ENCODE results near the gene NDST4. TPM values are rescaled to one million over a fixed set of nuclear protein-coding genes. Genes with fewer than 3 reads are reported as not detected.

NDST4 gene
- polyA plus RNA-seq, 1 donor (not counting 4 experiments of a cell fraction or from before 2014, with no cell fraction given): not detected

GRCh38 chr4:115082633-115083032 is 30.8 kb downstream of the NDST4 start:
- H2AFZ ChIP-seq (ENCODE audit: control insufficient read depth, low read length): no peak overlapping the region
- no peak overlapping the region for H3K4me3 ChIP-seq (ENCODE audit: control insufficient read depth in 2 of 3, extremely low read depth in 1 of 3, insufficient read depth in 2 of 3, low read depth in 1 of 3, low read length in 3 of 3)
- DNase-seq (ENCODE audit: low read depth, low spot score) (no peak), FAIRE-seq (no peak)
- no peak for TF ChIP-seq EZH2 (IDR thresholded peaks at IDR 0.05; ENCODE audit: low read length)
- TF ChIP-seq, protein P1, sequence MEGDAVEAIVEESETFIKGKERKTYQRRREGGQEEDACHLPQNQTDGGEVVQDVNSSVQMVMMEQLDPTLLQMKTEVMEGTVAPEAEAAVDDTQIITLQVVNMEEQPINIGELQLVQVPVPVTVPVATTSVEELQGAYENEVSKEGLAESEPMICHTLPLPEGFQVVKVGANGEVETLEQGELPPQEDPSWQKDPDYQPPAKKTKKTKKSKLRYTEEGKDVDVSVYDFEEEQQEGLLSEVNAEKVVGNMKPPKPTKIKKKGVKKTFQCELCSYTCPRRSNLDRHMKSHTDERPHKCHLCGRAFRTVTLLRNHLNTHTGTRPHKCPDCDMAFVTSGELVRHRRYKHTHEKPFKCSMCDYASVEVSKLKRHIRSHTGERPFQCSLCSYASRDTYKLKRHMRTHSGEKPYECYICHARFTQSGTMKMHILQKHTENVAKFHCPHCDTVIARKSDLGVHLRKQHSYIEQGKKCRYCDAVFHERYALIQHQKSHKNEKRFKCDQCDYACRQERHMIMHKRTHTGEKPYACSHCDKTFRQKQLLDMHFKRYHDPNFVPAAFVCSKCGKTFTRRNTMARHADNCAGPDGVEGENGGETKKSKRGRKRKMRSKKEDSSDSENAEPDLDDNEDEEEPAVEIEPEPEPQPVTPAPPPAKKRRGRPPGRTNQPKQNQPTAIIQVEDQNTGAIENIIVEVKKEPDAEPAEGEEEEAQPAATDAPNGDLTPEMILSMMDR (optimal IDR thresholded peaks at IDR 0.05 in 1 of 3, IDR thresholded peaks at IDR 0.05 in 1 of 3, conservative IDR thresholded peaks at IDR 0.05 in 1 of 3; ENCODE audit: extremely low read depth in 1 of 3, insufficient read depth in 2 of 3, low read length in 3 of 3): no peak
- dilution Hi-C loops (cut with MboI; ENCODE audit: extremely low pct_ligation_motif_present, low sequenced_read_pairs): no loop called here
- no peak overlapping the region for H3K4me2 ChIP-seq (ENCODE audit: control insufficient read depth, extremely low read depth, insufficient read depth, low read depth, low read length)
- H3K36me3 ChIP-seq (ENCODE audit: control insufficient read depth in 2 of 2, extremely low read depth in 1 of 2, insufficient read depth in 2 of 2, low read length in 2 of 2): no peaks in the 10 kb centered on the region
- no peaks in the 10 kb centered on the region for H3K9me3 ChIP-seq (ENCODE audit: control insufficient read depth, low read depth, low read length)
- no peaks in the 10 kb centered on the region for H3K27me3 ChIP-seq (ENCODE audit: control insufficient read depth, extremely low read depth, insufficient read depth, low read length)
- no peaks in the 10 kb centered on the region for H4K20me1 ChIP-seq (ENCODE audit: control insufficient read depth, extremely low read depth, insufficient read depth, low read length)
- H3K79me2 ChIP-seq (ENCODE audit: control insufficient read depth, insufficient read depth, low read length): no peaks in the 10 kb centered on the region
- no peak overlapping the region for H3K9ac ChIP-seq (ENCODE audit: control insufficient read depth, extremely low read depth, insufficient read depth, low read length)
- H3K4me1 ChIP-seq (ENCODE audit: control insufficient read depth, extremely low read depth, insufficient read depth, low read length): no peaks in the 10 kb centered on the region
- no peaks in the 10 kb centered on the region for H3K9me1 ChIP-seq (ENCODE audit: control insufficient read depth, extremely low read depth, insufficient read depth, low read length)
- no peak overlapping the region for H3K27ac ChIP-seq (ENCODE audit: control insufficient read depth, insufficient read depth, low read length)

DNA sequence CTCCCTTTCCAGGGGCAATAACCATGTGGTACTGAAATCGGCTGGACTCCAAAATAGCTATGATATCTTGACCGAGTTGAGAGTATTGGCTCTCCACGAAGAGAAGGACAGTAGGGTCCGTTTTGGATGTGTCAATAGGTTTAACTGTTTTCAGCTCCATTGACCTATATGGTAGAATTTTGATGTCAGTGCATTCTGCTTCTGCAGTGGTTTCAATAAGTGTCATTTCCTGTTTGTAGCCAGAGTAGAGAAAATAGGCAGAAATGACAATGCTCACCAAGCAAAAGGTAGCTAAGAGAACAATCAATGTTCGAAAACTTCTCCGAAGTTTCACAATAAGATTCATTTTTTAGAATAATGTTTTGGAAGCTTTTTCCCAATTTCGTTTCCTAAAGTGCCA is 36.7 kb downstream of the NDST4 start:
- Histone ChIP-seq H3K4me3 (ENCODE audit: control insufficient read depth in 2 of 3, extremely low read depth in 1 of 3, insufficient read depth in 2 of 3, low read depth in 1 of 3, low read length in 3 of 3) (no peak overlapping the region), H4K20me1 (ENCODE audit: control insufficient read depth, extremely low read depth, insufficient read depth, low read length) (no peaks in the 10 kb centered on the region), H2AFZ (ENCODE audit: control insufficient read depth, low read length) (no peak overlapping the region), H3K27ac (ENCODE audit: control insufficient read depth, insufficient read depth, low read length) (no peak overlapping the region), H3K27me3 (ENCODE audit: control insufficient read depth, extremely low read depth, insufficient read depth, low read length) (no peaks in the 10 kb centered on the region), H3K4me2 (ENCODE audit: control insufficient read depth, extremely low read depth, insufficient read depth, low read depth, low read length) (no peak overlapping the region), H3K9ac (ENCODE audit: control insufficient read depth, extremely low read depth, insufficient read depth, low read length) (no peak overlapping the region), H3K36me3 (ENCODE audit: control insufficient read depth in 2 of 2, extremely low read depth in 1 of 2, insufficient read depth in 2 of 2, low read length in 2 of 2) (no peaks in the 10 kb centered on the region), H3K4me1 (ENCODE audit: control insufficient read depth, extremely low read depth, insufficient read depth, low read length) (no peaks in the 10 kb centered on the region), H3K79me2 (ENCODE audit: control insufficient read depth, insufficient read depth, low read length) (no peaks in the 10 kb centered on the region), H3K9me3 (ENCODE audit: control insufficient read depth, low read depth, low read length) (no peaks in the 10 kb centered on the region), H3K9me1 (ENCODE audit: control insufficient read depth, extremely low read depth, insufficient read depth, low read length) (no peaks in the 10 kb centered on the region)
- DNase-seq (ENCODE audit: low read depth, low spot score): no peak
- TF ChIP-seq EZH2 (IDR thresholded peaks at IDR 0.05; ENCODE audit: low read length): no peak
- TF ChIP-seq, protein P1 (optimal IDR thresholded peaks at IDR 0.05 in 1 of 3, IDR thresholded peaks at IDR 0.05 in 1 of 3, conservative IDR thresholded peaks at IDR 0.05 in 1 of 3; ENCODE audit: extremely low read depth in 1 of 3, insufficient read depth in 2 of 3, low read length in 3 of 3): no peak
- FAIRE-seq: no peak
- dilution Hi-C loops (cut with MboI; ENCODE audit: extremely low pct_ligation_motif_present, low sequenced_read_pairs): no loop called here

Measured in keratinocyte (primary cell).